Central memory CD4-positive, alpha-beta T cell (primary cell): Measurements from ENCODE around the gene FGF13.

Source experiments
- DNase-seq: peaks from one replicate; pipeline ENCODE4 v3.0.0; 2022
- total RNA-seq, 3 experiments: gene quantifications; one replicate each; lab custom pipeline; 2026; lab: John Stamatoyannopoulos, UW

The FGF13 gene
- total RNA-seq = 0 reads per million in 3 experiments

DNA sequence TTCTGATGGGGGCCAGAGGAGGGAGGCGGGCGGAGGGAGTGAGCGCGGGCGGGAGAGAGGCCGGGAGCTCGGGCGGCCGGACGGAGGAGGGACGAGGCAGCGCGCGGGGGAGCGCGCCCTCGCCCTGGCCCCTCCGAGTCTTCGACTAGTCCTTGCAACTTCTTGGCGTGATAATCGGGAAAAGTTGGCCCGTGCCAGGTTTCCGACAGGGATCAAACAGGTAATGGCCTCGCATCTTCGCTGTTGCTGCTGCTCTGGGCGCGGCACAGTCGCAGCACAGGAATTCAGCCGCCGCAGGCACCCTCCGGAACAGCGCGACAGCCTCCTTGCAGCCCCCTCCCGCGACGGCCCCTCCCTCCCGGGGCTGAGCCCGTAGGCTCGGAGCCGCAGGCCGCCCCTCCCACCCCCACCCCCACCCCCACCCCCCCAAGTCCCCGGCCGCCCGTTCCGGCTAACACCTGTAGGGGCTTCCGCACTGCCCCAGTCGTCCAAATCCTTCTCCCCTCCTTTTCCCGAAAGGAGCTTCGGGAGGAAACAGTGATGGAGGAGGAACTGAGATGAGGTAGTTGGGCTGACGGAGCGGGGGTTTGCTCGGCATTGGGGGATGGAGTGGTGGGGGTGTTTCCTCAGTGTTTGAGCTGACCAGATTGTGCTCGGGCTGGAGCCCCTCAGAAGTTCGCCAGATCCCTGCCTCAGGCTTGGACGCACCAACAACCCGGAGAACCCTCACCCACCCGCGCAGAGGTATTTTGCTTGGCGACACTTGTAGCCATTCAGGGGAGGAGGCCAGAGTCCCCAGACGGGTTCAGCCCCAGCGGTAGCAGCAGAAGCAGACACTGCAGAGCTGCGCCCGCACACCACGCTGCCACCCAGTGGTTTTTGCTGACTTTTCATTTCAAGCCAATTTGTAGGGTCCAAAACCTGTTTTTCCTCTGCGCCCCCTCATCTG is at the start of gene FGF13:
Gene FGF13, minus strand, starts transcription at position 319 of the 949 bp plus-strand sequence. CDS start 714 bp downstream, outside the sequence.
- no peak for DNase-seq

DNA sequence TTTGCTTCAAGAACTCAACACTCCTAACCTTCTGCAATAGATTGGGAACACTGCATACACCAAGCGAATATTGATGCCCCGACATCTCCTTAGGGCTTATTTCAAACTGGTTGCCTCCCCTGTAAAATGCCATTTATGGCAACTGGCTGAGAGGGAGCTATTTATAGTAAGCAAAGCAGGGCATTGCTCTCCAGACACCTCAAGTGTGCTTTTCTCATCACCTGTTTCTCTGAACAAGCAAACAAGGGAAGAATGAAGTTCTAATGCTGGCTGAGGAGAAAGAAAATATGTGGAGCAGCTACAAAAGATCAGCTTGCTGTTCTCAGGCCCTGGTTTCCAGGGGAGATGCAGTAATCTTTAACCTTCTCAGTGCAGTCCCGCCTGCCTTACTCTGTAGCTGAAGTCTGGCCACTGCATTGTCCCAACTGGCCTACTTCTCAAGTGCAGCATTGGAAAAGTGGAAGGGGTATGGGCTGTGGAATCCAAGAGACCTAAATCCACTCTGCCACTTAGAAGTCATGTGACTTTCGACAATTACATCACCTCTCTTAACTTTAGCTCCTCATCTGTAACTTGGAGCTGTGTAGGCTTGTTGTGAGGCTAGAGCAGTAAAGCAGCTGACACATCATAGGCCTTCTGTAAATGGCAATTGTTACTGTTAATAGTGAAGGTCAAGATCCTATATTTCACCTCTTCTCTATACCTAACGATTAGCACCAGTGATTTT is 47.9 kb upstream of the FGF13 start:
- no peak for DNase-seq

DNA sequence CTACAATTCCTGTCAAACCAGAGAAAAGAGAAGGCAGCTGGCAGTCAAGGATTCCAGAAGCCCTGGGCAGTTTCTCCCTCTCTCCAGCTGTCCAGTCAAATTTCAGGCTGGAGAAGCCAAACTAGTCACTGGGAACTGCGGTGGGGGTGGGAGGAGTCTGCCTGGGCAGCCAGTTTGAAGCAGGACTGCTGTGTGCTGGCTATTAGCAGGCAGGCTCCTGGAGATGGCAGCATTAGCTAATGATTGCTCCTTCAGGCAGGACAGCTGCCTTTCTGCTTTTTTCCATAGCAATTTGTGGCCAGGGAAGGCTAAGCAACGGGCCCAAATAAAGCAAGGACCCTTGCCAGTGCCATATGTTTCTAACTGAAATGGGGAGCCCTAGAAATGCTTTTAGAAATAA is 44.7 kb upstream of the FGF13 start:
- no peak for DNase-seq

DNA sequence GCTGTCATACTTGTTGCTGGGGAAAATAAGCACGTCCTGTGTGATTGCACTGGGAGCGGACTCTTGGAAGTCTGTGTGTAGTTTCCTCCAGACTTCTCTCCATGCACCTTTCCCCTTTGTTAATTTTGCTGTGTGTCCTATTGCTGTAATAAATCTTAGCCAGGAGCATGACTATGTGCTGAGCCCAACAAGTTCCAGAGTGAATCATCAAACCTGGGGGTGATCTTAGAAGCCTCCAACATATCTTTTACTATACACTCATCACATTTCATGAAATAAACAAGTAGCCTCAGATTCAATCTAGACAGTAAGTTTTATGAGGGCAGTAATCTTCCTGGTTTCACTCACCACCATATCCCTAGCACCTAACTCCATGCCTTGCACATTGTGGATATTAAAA is 43.3 kb upstream of the FGF13 start:
- no peak for DNase-seq

DNA sequence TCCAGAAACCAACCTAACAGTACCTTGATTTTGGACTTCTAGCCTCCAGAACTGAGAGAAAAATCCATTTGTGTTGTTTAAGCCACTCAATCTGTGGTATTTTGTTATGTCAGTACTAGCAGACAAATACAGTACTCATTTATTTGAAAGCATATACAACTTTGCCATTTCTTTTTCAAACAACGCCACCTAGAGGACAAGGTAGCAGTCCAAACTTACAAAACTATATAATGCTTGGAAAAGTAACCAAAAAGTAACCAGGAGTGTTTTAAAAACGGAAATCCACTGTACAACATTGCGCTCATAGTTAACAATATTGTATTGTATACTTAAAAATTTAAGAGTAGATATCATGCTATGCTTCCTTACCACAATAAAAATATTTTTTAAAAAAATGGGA is 37.0 kb upstream of the FGF13 start:
- no peak for DNase-seq

DNA sequence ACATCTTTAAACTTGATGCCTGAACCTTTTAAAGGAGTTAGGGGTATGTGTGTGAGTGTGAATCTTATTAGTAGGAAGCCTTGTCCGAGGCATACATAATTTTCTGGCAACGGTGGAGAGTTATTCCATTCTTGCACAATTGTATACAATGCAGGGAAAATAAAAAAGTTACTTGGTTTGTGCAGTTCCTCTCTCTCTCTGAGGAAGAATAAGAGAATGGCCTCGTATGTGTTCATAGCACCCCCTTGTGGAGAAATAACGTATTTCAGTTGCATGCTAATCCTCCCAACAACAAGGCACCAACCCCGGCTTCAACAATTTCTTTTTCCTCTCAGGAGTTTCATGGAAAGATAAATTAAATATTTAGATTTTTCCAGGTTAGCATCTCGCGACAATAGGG is 33.7 kb upstream of the FGF13 start:
- peak; percentile 29 for DNase-seq

DNA sequence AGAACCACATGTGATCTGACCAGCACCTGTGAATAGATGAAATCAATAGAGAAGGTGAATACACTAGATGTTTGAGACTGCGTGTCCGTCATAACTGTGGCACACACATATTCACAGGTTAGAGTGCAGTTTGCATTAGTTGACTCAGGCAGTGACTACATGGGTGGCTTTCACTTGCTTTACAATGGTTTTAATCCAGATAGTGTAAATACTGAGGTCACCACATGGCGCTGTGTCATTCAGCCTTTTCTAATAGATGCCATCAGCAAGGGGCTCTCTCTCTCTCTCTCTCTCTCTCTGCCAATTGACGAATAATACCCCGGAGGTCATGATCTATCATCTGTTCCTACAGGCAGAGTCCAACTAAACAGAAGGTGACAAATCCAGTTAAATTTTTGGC is 30.7 kb upstream of the FGF13 start:
- DNase-seq = no peak

DNA sequence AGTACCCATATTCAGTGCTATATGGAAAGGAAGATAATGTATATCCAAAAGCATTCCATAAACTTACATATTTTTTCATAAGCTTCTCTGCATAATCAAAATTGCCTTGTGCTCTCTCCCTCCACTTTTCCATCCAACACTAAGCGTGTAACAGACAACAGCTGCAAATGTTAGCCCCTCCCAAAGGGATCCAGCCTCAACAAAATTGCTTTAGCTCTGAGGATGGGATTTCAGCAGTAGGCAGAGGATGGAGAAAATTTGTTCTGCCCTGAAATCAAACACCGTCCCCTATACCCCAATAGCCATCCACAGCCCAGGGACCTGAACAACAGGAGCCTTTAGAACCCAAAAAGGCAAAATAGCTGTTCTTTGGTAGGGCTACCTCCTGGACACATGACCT is 28.8 kb upstream of the FGF13 start:
- DNase-seq = no peak

DNA sequence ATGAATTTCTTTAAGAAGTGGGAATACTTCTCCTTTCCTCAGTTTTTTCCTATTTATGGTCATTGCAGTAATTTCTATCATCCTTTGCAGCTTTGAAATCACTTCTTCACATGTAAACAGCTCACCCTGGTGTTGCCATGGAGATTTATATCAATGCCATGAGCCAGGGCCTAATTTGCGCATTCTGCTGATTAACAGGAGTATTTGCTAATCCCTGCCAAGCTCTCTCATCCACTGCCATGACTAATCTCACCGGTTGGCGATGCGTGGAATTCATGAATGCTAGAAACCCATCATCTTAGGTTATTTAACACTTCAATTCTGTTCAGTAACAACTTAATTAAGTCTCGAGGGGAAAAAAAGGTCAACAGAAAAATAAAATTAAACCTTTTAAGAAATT is 11.8 kb upstream of the FGF13 start:
- no peak for DNase-seq

DNA sequence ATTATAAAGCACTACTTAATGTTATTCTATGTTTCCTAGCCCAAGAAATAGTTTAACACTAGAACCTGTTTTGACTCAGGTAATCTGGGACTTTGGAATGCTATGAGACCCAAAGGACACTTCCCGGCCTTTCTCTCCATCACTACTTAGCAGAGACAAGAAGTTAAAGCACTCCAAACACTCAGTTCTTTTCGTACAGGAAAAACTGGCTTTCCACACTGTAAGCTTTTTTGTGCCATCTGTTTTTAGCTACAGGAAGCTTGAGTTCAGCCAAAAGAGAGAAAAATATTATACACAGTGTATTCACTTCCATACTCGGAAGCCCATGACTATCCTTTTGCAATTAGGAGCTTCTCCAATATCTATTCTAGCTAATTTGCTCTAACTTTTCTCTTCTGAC is 7.9 kb upstream of the FGF13 start:
- DNase-seq = no peak

DNA sequence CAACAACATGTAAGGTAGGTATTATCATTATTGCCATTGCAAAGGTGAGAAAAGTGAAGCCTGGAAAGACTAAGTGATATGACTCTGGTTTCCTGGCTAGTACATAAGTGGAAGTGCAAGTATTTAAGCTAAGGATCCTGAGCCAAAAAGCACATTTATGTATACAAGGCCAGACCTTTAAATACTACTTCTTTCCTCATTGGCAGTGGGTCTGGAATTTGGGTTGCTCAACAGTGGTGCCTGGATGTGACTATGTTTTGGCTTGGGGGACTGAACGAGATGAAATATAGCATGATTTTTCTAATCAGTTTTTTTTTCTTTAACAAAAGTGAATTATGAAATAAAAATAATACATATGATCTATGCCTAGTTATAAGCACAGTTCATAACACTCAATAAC is 7.4 kb upstream of the FGF13 start:
- no peak for DNase-seq

DNA sequence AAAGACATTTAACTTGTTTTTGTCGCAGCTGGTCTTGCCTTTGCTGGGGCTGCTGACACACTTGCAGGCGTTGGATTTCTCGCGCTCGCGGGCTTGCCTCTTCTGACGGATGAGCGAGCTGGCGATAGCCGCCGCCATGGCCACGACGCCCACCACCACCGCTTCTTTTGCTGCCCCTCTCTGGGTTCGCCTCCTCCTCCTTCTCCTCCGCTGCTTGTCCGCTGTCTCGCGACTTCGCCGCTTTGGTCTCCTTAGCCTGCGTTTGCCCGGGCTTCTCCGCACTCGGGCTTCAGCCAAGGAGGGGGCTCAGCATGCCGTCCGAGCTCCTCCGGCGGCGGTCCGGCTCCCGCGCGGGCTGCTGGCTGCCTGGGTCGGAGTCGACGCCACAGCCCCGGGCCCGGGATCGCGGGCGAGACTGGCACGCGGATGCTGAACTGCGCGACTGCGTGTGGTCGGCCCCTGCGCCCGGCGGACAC is 613 bp downstream of the FGF13 start:
- no peak for DNase-seq

DNA sequence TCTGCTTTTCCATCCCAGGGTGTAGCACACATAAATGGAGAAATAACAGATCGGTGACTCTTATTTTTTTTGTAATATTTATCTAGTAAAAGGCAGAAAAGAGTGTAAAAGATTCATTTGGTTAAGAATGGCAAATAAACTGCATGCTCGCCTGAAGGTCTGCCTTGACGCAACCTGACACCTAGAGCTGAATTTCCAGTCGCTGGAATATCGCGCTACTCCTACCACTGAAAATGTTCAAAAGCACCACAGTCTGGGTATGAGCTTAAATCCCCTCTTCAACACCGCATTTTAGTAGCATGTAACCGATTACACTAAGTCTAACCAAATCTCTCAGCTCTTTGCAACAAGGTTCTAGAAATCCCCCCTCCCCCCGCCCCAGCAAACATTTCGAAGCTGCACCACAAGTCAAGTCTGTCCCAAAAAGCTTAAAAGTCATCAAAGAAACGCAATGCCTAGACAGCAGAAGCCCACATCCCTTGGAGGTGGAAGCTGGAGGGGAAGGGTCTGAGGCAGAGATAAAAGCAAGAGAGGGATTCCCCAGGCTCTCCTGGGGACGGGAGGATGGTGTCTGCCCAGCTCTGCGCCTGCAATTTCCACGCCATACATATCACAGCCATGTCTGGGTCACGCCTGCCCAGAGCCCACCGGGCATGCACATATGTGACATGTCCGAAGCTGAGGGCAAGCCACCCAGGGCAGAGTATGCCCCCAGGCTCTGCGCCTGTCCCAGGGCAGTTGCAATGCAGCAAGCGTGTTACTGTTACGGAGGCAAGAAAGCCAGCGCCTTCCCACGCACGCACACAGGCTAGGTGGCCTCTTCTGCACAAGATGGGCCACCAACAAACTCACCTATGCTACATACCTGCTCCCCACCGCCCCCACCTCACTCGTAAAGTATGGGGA is 1.4 kb downstream of the FGF13 start:
- DNase-seq = no peak

DNA sequence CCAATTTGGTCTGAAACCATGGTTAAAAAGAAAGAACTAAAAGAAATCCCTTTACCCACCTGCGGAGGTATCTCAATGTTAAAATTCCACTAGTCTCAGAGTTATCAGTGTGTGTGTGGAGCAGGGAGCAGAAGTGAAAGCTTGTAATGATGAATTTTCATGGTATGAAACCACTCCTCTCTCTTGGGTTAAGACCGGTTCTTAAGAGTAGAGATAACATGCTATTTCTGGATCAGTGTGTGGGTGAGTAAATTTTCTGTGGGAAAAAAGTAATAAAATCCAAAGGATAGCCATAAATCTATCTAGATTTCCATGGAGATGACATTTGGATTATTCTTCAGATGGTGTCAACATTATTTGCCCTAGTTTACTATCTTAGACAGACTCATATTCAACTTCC is 3.2 kb downstream of the FGF13 start:
- no peak for DNase-seq

DNA sequence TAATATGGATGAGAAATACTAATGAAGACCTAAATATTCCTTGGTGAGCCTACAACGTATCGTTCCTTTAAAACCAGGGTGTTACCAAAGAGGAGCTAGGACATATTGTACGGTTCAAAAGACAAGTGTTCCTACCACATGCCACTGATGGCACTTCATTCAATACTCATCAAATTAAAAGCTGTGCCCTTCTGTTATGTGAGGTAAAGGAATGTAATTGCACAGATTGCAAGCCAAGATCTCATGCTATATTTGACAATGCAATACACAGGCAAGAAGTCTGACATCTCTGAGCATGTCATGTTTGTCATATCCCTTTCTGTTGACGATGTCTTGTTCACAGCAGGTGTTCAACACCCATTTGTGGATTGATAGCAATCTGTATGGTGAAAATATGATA is 6.9 kb downstream of the FGF13 start:
- no peak for DNase-seq

DNA sequence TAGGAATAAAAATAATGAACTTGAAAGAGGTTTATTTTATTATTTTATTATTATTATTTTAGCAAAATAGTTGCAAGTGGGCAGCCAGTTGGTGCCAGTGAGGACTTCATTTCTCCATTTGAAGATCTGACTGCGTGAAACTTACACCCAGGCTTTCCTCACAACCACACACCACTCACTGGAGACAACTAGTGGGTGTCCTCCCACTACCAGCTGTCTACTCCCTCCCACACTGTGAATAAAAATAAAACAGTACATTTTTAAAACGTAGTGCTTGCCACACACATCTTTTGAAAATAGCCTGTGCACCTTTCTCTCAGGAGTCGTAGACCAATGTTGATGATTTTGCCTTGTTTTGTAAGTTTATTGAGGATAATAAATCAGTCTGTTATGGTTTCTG is 7.4 kb downstream of the FGF13 start:
- DNase-seq = no peak

DNA sequence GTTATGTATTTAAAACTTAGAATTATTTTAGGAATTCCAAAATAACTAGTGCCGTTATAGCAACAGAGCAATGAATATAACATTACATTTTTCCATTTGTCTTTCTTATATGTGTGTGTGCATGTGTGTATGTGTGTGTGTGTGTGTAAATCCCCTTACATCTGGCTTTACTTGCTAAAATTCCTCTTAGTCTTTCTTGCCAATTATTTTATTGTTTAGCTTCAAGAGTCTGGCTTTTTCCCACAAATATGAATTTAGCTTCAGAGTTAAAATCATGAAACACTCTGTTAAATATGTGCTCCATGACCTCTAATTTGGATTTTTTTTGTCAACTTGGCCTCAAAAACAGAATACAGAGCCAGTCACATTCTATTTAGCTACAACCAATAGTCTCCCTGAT is 18.9 kb downstream of the FGF13 start:
- DNase-seq = no peak

DNA sequence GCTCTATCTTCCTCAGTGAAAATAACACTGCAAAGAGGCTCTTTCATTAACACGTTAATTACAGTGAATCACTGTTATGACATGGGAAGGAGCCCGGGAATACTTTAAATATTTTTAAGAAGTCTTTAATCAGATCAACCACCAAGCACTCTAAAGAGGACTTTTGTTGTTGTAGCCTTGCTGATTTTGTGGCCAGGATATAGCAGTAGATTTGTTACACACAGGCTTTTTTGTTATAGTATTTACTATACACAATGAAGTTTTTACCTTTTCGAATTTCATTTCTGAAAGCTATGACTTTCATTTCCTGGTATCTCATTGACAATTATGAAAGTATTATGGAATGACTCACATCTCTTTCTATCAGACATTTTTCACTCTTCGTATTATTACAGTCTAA is 20.3 kb downstream of the FGF13 start:
- no peak for DNase-seq

DNA sequence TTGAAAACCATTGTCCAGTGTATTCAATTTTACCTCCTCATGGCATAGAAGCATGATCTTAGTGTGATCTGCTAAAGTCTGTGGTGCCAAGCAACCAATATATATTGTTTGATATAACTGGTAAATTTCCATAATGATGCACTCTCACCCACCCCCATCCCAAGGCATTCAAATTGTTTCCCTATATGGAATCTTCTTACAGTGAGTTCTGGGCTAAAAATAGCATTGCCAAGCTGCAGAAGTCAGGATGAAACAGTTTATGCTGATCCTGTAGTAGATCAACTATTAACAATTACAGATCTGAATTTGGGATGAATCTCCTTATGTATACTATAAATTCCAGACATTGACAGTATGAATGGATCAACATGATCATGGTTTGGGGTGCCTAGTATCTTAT is 20.9 kb downstream of the FGF13 start:
- no peak for DNase-seq

DNA sequence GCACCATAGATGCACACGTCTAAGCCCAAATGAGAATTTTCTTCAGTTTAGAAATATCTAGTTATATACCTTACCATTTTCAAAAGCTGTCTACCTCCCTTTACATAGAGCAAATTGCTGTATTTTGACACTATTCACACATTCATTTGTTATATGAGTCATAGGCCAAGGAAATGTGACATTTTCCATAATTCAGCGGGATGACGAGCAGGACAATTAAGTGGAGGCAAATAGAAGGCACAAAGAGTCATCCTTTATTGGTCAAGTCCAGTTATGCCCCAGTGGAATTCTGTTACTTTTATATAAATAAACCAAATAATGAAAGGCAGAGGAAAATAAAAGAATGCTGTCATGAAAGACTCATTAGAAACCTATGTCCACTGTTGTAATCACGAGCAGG is 27.9 kb downstream of the FGF13 start:
- DNase-seq = no peak

DNA sequence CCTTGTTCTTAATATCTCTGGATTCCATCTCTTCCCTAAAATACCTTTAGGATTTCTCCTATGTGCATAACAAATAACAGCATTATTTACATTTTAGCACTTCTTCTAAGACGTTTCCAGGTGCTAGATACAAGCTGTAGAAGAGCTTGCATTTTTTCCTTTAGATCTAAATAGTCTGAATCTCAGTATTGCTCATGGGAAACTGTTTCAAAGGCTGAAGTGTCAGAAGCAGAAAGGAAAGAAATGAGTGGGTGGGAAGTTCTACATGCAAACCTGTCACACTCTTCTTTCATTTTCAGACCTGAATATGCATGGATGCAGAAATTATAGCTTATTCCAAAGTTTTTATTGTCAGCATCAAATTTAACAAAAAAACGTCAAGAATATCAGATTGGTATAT is 41.8 kb downstream of the FGF13 start:
- DNase-seq = no peak

DNA sequence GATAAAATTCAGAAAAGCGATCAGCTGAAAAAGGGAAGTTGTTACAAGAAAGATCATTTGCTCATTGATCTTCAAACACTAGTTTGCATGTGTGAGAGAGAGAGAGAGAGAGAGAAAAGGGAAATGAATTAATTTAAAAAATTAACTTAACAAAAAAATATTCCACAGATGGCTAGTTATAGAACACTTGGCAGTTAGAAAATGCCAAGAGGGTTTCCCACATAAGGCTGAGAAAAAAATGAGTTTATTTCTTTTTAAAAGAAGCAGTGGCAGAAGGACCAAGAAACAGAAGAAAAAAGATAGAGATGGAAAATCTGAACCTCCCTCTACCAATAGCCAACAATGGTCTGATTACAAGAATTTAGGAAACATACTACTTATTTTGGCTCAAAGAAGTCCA is 47.1 kb downstream of the FGF13 start:
- DNase-seq = no peak

DNA sequence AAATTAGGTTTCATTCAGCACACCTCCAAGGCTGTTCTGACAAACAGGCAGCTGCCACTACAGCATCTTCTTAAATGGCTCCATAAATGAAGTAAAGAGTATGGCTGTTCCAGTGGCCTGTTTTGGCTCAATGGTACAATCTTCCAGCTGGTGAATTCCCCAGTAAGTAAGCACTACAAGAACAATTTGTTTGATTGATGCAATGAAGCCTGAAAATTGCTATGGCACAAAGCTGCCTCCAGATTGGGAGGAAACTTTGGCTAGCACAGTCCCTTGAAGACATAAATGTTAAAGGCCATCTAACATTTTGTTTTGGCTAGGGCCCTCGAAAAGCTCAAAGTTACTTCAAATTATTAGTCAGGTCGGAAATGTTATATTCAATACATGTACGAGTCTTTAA is 47.5 kb downstream of the FGF13 start:
- DNase-seq = no peak
